Ramos (cell line): ENCODE results near the gene A1BG.
"Not testable (repeated sequence)": the region's sequence is repeated elsewhere in the genome, so short reads cannot be mapped to it uniquely, and the experiment has no call there.

Experiments
- in situ Hi-C: fragments of 300-500 bp; cut with MboI; formaldehyde crosslinking; loops from one replicate; pipeline ENCODE4 v1.14.3; 2022; ENCODE audit warnings: low sequenced_read_pairs; ENCODE audit not compliant: unreplicated experiment

A1BG gene

DNA sequence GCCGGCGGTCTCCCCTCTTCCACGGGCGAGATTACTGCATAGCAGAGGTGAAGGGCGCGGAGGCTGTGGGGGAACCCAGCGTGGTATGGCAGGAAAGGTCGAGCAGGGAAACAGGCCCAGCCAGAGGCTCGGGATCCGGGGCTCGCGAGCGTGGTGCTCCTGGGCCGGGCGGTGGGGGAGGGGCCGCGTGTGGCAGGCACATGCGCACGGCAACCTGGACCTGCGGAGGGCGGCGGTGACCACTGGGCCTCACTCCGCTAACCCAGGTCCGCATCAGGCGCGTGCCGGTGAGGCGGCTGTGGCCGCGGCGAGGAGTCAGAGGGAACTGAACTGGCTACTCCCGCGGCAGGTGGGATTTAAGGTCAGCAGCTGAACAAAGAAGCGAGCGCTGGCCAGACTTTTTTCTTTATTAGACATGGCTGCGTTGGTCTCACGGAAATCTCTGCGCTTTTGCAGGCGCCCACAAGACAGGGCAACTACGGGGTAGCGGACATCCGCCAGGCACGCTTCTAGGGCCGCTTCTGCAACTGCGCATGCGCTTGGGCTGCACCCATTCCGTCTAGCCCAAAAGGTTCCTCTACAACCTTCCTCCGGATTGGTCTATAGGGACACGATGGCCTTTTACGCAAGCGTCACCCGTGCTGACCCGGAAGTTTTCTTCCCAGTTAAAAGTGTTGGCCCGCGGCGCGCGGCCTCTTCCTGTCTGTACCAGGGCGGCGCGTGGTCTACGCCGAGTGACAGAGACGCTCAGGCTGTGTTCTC lies 33.5 kb upstream of the A1BG start, which contains the start of gene RPS5:
RPS5 (plus strand) TSS at position 694 of the 762 bp plus-strand sequence. CDS start 869 bp downstream, outside the sequence.
- in situ Hi-C loops, result no loop called here

DNA sequence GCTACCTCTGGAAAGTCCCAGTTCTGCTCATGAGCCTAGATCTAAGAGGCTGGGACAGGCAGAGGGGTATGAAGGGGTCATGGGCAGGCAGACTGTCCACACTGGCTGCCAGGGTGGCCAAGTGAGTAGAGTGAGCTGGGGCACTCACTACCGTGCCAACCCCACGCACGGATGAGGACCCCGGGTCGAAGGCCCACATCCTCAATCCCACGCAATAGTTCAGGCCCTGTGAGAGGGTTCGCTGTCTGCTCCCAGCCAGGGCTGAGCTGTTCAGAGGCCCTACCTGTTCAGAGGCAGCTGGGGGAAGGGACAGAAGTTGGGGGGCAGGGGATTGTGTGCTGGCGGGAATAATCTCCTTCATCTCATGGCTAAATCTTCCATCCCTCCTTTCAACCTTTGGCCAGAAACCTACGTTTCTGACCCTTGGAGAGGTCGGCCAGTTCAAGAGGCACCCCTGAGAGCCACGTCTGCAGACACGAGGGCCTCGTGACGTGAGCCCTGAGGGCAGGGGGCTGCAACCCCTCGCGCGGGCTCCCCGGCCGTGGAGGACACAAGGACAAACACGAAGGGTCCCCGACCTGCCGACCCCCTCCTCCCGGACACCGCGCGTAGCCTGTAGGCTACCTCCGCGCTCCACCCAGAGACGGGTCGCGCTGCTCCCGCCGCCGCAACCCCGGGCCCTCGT lies 32.7 kb upstream of the A1BG start:
- in situ Hi-C loops, result no loop called here

DNA sequence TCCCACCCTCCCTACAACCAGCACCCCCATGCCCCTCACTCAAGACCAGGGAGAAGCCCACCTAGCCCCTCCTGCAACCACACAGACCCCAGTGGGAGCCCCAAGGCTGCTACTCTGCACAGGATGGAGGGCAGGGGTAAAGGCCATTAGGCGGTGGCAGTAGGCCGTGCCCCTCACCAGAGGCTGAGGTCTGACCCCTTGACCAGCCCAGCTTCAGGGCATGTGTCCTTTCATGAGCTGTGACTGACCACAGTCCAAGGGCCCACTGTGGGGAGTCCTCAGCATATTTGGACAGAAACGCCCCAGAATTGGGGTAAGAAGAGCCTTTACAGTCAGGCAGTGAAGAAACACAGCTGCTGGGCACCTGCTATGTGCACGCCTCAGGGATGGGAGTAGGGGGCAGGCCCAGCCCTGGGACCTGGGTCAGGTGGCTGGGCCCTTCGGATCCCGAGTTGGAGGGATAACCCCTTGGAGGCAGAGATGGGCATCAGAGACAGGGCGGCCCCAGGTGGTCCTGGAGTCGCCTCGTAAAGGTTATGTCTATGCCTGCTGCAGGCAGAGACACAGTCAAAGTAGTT lies 32.1 kb upstream of the A1BG start:
- in situ Hi-C loops, result no loop called here

DNA sequence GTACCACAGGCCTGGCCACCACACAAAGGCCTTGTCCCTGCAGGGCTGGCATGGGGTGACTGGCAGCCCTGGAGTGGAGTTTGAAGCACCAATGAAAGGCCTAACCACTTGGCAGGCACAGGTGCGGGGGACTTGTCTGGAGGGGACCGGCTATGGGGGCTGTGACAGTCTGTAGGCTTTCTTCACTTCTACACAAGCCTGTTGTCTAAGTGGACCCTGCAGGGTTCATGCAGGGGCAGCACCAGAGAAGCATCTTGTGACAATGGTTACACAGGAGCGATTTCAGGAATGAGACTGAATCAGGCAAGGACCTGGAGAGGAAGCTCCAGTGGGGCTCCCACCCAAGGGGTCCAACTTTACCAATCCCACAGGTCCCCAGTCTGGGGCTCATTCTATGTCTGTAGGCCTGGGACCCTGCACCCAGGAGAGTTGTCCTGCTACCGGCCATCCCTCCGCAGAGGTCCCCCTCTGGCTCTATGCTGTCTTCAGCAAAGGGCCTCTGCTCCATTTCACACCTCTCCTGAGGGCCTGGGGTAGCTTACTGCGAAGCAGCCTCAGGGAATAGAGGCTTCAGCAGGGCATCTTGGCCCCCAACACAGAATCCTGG lies 29.8 kb upstream of the A1BG start:
- in situ Hi-C loops, result no loop called here

DNA sequence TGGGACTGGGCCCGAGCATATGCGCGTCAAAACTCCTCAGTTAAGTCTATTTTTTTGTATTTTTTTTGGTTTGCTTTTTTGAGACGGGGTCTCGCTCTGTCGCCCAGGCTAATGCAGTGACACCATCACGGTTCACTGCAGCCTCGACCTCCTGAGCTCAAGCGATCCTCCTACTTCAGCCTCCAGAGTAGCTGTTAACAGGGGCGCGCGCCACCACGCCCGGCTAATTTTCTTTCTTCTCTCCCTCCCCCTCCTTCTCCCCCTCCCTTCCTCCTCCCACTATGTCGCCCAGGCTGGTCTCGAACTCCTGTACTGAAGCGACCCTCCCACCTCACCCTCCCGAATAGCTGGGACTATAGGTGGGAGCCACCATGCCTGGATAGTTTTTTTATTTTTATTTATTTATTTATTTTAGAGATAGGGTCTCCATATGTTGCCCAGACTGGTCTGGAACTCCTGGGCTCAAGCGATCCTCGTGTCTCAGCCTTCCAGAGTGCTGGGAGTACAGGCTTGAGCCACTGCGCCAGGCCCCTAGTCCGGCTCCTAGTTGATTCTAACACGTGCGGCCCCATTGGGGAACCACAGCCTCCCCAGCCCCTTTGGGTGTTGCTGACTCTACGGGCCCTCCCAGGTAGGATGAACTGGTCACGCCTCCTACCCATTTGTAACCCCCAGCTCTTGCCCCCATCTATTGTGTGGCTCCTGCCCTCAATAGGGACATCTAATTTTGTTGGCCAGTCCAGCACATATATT lies 28.3 kb upstream of the A1BG start:
- in situ Hi-C loops, result no loop called here

DNA sequence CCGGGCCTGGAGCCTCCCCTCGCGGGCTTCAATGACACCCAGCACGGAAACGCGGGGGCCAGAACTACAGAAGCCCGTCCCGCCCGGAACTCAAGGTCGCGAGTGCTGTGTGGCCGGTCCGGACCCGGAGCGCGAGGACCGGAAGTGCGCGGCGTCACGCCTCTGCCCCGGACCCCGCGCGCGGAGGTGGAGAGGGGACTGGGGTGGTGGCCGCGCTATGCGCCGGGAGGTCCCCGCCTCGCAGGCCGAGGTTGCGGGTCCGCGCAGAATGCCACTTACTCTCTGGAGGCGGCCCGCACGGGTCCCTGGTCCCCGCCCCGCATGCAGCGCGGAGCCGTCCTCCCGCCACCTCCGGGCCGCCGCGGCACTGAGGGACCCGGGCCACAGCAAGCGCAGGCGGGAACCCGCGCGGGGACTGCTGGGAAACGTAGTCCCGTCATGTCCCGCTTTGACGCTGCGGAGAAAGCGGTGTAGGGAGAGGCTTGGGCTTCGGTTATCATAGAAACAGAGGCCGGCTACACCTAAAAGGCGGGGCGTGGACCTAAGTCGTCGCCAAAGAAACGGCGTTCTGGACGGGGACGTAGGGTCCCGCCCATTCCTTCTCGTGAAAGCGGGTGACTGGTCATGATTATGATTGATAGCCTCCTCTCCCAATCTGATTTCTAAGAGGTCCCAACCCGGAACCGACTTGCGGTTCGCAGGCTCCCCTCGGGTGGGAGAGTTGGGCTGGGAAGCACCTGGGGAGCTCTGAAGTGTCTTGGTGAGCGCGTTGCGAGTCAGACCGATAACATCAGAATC lies 27.6 kb upstream of the A1BG start, which contains the start of gene ZNF837:
ZNF837 (minus strand) TSS at position 369 of the 798 bp plus-strand sequence. CDS start 11,698 bp downstream, outside the sequence.
- in situ Hi-C loops, result no loop called here

- in situ Hi-C loops, result no loop called here
Measured at GRCh38 chr19:58380037-58380661, 26.9 kb upstream of the A1BG start.

- in situ Hi-C loops, result no loop called here
Measured at GRCh38 chr19:58379246-58379645, 26.0 kb upstream of the A1BG start.

DNA sequence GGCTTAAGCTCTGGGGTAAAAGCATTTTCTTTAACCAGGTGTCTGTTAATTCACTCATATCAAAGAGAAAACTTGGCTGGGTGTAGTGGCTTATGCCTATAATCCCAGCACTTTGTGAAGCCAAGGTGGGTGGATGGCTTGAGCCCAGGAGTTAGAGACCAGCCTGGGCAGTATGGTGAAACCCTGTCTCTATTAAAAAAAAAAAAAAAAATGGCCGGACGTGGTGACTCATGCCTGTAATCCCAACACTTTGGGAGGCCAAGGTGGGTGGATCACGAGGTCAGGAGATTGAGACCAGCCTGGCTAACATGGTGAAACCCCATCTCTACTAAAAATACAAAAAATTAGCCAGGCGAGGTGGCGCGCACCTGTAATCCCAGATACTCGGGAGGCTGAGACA lies 23.4 kb upstream of the A1BG start:
- in situ Hi-C loops, result not testable (repeated sequence)

GRCh38 chr19:58374200-58374599 lies 20.9 kb upstream of the A1BG start:
- in situ Hi-C loops, result no loop called here

DNA sequence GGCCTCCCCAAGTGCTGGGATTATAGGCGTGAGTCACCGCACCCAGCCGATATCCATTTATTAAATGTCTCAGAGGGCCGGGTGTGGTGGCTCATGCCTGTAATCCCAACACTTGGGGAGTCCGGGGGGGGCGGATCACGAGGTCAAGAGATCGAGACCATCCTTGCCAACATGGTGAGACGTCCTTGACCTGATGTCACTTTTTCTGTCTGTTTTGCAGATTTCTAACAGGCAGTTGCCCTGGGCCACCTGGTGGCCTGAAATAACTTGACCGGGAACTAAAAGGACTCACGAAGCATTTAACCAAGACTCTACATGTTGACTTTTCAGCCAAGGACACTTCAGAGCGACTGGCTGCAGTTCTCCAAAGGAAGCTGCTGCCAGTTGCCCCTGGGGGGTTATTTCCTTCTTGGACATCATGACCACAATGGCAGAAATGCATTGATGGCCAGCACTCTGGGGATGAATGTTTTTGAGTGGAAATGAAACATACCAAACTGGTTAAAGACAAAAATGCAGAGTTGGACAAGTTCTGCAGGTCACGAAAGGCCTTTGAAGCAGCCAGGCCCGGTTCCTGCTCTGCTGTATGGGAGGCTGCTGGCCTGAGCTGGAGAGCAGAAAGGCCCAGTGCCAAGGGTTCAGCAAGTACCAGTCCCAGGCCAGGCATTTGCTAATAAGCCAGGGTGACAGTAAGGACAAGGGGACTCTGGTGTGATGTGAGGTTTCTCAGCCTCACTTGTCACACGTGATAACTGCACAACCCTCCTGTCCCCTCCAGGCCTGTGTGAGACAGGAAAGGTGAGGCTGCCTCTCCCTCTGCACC lies 19.2 kb upstream of the A1BG start:
- in situ Hi-C loops, result no loop called here

DNA sequence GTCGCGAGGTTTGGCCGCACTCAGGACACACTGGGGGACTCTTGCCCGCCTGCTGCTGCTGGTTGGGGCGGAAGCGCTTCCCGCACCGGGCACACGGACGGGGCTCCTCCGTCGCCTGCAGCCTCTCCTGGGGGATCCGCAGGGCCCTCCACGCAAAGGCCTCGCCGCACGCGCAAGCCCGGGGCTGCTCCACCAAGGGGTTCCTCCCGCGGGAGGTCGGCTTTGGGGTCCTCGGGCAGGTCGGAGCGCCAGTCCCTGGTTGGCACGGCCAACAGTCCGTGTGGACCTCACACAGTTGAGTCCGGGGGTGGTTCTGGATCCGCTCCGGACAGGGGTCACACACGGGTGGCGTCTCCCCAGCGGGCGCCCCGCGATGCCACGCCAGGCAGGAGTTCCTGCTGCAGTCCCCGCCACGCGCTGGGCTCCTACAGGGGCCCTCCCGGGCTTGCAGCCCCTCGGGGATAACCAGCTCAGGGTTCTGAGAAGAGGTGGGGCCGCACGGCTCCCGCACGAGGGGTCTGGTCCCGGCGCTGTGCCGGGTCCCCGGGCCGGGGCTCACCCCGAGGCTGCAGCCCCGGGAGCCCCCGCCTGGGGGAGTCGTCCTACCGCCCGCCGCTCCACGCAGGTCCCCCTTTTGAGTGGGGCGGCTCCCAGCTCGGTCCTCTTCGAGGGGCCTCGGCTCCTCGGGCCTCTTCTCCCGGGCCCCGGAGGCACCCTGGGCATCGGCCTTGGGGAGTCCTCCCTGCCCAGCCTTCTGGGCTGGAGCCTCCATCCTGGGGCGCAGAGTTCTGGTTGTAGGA lies 15.5 kb upstream of the A1BG start:
- in situ Hi-C loops, result no loop called here

GRCh38 chr19:58367698-58368454 lies 14.6 kb upstream of the A1BG start:
- in situ Hi-C loops, result no loop called here

DNA sequence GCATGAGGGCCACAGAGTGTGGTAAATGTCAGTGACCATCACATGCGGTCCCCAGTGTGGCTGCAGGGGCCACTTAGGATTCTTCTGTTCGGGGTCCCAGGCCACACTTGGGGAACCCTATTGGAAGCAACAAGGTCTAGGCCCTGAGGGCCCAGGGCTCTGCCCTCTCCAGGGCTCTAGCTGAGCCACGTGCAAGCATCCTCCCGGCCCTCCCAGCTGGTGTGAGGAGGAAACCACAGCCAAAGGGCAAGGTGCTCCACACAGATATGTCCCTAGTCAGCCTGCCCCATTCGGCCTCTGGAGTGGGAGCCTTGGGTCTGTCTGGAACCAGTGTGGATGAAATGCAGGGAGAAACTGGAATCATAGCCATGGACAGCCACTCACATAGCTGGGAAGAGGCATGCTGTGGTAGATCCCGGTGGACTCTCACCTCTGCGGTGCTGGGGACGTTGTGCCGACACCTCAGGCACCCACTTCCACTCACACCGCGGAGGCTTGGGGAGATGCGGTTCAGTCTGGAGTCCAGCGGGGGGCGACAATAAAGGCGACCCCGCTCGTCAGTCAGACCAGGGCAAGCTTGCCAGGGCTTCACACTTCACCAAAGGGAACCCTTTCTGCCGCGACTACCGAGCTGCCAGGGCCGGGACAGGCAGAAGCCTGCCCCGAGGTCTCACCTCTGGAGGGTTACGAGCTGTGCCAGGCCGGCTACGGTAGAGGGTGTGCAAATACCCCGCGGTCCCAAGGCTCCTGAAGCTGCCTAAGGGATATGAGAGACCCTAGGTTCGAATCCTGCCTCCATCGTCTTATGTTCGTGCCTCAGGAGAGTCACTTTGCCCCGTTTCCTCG lies 13.5 kb upstream of the A1BG start:
- in situ Hi-C loops, result no loop called here

- in situ Hi-C loops, result no loop called here
Measured at GRCh38 chr19:58364146-58364545, 10.9 kb upstream of the A1BG start.
